GM21367 (cell line): Measurements from ENCODE around the gene ADGRD1.

Source experiments
- ATAC-seq: cut with Tn5 transposase; IDR thresholded peaks from one replicate; pipeline ENCODE4 v1.9.1; 2021; ENCODE audit not compliant: unreplicated experiment

The ADGRD1 gene

GRCh38 chr12:131187602-131188001 is 233.9 kb downstream of the ADGRD1 start:
- ATAC-seq = no peak

GRCh38 chr12:131188131-131189050 is 234.7 kb downstream of the ADGRD1 start:
- ATAC-seq = no peak

- ATAC-seq = no peak
Measured at GRCh38 chr12:131189781-131190180, 236.1 kb downstream of the ADGRD1 start.

DNA sequence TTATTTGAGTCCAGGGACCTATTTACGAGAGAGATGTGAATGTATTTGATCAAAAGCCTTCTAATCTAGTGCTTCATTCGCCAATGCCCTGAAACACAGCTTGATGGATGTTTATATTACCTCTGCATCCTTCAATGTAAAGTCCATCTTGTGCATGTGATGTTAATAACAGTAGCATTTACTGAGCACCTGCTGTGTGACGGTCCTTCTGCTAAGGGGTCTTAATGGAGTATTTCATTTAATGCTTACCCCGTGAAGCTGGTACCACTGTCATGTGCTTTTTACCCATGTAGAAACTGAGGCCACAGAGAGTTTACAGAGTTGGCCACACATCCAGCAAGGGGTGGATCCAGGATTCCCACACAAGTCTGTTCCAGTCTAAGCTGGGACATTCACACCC is 237.3 kb downstream of the ADGRD1 start:
- no peak for ATAC-seq
